GM18498 (cell line): Measurements from ENCODE around the gene WDR26.

Experiments used
- ATAC-seq: cut with Tn5 transposase; IDR thresholded peaks from one replicate; pipeline ENCODE4 v1.9.1; 2021; ENCODE audit warnings: mild to moderate bottlenecking, moderate library complexity; ENCODE audit not compliant: unreplicated experiment

The WDR26 gene

DNA sequence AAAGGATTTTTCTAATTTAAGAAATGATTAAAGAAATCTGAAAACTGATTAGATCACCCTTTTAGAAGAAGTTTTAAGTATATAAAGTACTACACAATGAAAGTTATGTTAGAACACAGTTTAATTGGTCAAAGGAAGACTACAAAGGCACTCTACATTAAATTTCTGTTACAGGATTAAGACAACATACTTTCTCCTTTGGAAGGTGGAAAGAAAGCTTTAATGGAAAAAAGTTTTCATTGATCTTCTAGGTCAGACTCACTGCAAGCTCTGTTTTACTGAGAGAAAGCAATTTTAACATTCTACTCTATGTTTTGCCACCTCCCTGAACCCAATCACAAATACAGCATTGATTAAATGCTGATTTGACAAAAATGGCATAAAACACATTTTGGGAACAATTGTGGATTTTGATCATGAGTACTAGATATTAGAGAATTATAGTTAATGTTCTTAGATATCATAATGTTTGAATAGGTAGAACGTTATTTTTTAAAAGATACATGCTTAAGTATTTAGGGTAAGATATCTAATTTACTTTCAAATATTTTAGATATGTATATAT is 32.0 kb downstream of the WDR26 start:
- ATAC-seq, result no peak

DNA sequence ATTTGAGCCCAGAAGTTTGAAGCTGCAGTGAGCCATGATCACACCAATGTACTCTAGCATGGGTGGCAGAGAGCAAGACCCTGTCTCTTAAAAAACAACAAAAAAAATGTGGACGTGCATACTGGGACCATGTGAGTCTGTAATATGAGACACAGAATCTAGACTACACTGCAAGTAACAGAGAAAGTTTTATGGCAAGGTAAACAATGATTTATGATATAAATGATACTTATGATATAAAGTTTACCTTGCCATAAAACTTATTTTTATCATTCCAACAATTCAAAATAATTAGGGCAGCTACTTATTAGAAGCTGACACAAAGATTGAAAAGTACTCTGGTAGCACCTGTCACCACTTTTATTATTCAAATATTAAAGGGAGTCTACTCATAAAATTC is 34.7 kb downstream of the WDR26 start:
- no peak for ATAC-seq

DNA sequence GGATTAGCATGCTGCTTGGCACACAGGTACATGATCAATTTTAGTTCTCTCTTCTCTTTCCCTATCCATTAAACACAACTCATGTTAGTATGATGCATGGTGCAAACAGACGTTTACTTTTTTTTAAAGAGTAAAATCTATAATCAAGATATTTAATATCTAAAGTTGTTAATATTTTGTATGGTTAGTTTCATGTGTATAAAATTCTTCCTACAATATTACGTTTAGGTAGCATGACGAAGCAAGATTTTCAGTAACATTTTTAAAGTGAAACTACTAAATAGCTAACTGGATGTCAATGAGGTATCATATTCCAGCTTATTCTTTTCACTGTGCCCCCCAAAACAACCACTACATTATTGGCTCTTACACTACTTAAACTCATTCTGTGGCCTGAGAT is 41.3 kb downstream of the WDR26 start:
- no peak for ATAC-seq

DNA sequence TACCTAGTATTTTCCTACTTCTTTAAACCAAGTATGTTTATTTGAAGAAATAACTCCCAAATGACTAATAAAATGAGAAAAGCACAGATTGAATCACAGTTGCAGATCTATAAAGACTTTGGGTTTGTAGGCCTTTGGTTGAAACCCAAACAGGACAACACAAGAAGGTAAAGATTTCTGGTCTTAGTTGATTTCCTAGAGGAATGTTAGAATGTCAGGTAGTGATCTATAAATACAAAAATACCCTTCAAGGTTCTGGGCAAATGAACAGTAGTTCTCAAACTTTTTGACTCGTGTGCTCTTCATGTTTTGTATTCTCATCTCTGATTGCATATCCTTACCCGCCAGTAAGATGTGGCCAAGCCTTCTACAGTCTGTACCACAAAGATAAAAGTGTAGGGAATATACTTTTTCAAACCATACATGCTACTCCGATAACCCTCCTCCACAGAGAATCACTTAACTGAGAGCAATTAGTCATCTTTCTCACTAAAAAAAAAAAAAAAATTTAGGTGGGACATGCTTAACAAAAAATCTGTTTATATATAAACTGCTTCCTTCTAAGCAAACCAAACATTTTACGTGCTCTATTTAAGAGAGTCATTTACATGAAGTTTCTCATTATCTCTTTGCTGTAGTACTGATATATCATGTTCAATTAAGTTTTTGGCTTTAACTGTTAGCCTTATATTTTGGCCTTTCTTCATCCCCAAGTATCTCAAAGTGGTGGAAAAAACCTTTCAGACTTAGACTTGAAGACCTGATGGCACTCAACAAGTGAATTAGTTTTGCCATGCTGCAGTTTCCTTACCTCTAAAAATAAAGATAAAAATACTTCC is 42.0 kb downstream of the WDR26 start:
- ATAC-seq, result no peak

DNA sequence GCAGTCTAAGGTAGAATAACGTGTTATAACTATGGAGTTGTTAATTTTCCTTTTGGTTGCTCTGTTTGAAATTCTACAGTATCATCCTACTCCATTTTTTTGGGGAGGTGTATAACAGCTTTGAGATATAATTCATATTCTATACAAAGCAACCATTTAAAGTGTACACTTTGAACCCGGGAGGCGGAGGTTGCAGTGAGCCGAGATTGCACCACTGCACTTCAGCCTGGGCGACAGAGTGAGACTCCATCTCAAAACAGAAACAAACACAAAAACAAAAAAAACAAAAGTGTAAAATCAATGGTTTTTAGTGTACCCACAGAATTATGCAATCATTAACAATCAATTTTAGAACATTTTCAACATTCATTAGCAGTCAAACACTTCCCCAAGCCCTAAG is 44.1 kb downstream of the WDR26 start:
- no peak for ATAC-seq

DNA sequence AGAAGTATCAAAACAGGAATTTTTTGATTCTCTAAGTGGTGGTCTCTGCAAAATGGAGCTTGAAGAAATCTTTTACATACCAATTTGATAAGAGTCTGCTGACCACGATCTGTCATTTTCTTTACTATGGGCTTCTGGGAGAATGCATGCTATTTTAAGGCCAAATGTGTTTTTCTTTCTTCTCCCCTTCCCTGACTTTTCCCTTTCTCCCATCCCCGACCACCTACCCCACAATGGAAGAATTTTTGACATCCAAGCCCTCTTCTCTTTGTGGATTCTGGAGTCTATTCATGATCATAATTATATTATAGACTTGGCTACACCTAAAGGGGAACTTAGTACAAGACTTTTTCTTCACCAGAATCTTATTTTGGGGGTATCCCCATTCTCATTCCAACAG is 46.7 kb downstream of the WDR26 start:
- no peak for ATAC-seq

DNA sequence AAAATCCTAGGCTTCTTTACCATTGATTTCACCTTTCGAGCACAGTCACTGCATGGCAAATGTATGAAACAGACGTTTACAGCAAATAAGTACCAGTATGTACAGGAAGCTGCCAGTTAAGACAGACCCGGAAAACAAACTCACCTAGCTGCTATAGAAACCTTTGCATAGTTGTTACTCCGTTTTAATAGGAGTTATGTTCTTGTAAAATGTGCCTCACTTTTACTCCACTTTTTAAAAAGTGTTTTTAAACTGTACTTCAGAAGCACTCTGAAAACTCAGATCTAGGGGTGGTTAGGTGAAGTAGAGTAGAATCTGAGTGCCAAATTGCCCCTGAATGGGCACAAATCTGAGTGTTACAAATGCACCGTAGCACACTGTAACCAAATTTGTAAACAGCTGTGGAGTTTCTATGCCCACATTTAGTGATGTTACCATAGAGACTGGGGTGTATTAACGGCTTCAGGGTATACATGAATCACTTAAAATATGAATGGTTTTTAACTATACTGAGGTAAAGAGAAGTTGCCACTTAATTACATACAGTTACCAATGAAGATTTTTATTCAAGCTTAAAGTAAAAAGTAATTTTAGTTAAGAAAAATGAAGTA is 47.2 kb downstream of the WDR26 start:
- ATAC-seq, result no peak

DNA sequence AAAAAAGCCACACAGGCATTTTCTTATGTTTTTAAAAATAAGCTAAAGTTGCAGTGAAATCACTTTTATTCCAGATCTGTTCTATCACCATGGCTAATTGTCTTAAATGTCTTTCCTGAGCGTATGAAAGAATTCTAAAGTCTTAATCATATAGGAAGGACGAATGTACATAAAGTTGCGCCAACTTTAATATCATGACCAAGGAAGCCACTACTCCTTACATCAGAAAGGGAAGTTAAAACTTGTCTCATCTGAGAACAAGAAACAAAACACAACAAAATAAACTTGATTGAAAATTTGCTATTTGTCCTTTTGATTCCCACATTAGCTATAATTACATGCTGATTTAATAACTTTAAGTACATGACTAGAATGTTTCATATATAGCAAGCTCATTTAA is 51.4 kb downstream of the WDR26 start:
- no peak for ATAC-seq

DNA sequence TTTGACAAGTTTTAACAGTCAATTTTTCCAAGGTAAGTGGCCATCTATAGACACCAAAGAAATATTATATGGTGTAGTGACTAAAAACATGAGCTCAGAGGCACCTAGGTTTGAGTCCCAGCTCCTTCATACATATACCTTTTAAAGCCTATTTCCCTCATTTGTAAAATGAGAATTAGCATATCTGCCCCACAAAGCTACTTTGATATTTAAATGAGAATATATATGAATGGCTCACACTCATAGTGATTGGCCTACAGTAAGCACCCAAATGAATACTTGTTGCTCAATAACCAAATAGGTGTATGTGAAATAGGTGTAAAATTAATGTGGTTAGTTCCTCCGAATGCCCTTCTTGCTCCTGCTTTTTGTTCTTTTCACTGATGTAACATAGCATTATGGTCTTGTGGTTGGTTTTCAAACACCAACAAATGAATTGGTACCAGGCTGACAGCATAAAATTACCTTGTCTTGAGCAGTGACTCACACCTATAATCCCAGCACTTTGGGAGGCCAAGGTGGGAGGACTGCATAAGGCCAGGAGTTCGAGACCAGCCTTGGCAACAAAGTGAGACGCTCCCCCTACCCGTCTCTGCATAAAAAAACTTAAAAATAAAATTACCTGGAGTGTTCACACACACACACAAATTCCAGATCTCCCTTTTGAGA is 52.6 kb downstream of the WDR26 start:
- ATAC-seq, result no peak

DNA sequence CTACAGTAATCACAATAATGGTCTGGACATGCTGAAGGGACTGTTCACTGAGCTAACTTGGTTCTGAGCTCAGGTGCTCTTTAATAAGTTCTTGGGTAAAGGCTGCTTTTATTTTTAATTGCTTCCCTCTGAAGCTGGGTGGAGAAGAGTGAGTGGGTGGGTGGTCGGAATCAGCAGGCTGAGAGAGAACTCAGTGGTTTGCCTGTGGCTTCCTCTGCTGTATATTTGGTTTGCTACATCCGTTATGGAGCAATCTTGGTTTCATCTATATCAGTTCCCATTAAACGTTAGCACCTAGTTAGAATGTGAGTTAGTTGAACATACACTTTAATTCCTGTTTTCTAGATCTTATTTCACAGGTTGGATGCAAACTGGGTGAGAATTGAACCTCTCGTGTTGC is 54.6 kb downstream of the WDR26 start:
- peak; percentile 59 for ATAC-seq

DNA sequence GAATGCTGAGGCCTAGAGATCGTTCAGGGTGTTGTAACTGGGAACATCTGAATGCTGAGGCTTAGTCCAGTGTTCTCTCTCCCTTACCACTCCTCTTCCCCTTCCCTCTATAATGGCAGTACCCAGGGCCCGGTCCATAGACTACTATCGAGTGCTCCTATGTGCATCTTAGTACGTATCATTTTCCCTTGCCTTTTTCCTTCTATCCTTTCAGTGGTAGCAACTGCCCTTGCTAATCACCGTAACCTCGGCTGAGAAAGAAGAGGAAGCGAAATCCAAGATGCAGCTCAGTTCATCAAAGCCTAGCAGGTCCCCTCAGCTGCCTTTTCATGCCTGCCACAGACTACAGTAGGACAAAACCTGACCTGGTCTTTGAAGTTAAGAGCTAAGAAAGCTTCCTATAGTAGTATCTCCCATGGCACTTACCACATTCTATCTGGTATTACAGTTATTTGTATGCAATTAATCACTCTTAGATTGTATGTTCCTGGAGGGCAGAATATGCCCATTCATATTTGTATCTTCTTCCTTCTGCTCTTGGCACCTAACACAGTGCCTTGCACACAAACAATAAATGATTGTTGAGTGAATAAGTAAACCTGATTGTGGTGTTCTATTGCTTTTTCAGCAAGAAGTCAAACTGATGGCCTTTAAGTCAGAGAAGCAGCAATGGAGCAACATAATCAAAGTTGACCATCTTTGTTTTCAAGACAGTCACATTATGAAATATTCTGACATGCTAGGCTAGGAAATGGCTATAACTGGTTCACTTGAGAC is 55.6 kb downstream of the WDR26 start:
- ATAC-seq, result peak; percentile 46

DNA sequence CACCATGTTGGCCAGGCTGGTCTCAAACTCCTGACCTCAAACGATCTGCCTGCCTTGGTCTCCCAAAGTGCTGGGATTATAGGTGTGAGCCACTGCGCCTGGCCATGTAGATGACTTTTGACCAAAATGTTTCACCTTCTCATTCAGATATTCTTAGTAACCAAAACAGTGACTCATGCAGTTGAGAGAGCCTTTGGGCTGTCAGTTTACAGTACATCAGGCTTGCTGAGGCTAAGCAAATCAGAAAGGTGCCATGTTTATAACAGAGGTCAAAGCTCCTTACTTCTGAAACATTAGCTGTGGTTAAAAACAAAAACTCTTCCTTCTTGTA is 57.0 kb downstream of the WDR26 start:
- ATAC-seq, result peak; percentile 70

DNA sequence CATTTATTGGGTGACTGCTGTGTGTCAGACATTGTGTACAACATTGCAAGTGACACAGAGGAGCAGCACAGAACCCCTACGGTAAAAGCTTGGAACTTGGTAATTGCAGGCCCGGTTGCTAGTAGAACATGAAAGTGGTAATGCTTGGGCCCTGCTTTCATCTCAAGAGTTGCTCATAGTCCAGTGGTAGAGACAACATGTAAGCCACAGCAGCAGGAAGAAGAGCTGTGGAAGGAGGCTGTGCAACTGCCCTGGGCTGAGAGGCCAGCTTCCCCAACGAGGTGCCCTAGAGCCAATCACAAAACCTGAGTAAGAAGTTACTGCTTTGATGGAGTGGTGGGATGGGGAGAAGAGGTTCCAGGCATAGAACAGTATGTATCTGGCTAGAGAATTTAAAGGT is 59.5 kb downstream of the WDR26 start:
- ATAC-seq, result no peak

DNA sequence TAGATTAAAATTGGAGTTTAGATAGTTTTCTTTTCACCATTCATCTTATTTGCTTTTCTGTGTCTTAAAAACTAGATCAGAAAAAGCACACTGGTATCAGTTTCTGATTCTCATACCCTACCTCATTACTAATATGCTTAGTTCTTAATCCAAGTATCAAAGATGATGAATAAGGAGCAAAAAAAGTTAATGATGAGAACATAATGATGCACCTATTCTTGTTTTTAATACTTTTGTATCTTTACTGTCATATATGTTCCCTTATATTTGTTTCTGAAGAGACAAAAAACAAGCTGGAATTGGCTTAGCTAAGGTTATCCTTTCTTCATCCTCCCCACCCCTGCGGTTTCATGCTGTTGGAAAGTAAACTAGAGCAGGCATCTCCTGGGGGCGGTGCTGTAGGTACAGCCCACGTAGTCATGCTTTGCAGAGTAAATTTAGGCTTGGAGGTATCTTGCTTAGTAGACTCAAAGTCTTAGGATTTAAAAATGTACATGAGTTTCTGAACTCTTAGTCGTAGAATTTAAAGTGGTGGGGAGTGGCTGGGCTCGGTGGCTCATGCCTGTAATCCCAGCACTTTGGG is 61.5 kb downstream of the WDR26 start:
- no peak for ATAC-seq

DNA sequence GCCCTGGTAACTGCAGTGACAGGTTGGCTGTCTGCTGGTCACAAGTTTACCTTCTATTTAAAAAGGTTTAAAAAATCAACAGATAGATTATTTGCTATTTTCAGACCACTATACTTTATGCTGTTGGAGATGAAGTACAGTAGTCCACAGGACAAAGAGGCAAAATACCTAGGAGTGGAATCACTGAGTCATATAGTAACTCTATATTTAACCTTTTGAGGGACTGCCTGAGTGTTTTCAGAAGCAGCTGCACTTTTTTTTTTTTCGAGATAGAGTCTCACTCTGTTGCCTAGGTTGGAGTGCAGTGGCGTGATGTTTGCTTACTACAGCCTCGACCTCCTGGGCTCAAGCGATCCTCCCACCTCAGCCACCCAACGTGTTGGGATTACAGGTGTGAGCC is 66.2 kb downstream of the WDR26 start:
- peak; percentile 78 for ATAC-seq

DNA sequence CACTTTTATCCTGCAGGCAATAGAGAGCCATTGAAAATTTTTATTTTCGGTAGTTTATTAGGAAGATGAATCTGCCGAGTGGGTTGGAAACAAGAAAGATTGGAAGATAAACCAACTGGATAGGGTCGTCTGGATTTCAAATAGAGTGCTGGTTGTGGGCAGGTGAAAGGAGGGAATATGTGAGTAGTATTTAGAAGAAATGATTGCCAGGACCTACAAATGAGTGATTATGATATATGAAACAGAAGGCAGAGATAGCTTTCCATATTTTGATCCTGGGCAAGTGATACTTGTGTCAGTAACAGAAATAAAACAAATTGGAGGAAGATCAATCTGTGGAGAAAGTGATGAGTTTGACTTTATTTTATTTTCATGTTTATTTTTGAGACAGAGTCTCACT is 75.4 kb downstream of the WDR26 start:
- no peak for ATAC-seq

DNA sequence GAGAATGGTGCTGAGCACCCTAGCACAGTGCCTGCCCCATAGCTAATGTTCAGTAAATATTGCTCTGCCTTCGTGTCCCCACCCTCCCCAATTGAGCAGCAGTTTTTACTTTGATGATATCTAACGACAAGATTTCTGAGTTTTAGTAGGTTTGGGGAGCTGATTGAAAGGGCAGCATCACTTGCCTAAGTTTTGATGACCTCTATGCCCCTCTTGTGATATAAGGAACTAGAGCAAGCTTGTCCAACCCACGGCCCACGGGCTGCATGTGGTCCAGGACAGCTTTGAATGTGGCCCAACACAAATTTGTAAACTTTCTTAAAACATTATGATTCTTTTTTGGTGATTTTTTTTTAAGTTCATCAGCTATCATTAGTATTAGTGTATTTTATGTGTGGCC is 76.4 kb downstream of the WDR26 start:
- no peak for ATAC-seq

DNA sequence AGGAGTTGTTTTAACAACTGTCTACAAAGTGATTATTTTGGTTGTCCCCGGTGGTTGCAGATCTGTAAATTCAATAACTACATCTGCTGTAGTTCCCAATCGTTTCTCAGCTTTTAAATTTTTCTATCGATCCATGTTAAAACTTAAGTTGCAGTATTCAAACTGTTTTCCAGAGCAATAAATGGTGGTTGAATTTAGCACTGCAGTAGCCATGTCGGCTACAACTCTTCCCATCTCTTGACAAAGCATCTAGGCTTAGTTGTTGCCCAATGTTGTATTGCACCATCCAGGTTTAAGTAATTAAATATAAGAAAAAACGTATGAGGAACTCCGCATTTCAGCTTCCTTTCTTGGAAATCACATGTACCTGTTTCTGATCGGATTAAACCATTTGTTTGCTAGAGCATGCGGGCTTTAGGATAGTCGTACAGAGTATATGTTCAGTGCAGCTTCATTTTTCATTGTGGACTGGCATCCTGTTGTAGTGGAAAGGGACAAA is 76.9 kb downstream of the WDR26 start:
- no peak for ATAC-seq

DNA sequence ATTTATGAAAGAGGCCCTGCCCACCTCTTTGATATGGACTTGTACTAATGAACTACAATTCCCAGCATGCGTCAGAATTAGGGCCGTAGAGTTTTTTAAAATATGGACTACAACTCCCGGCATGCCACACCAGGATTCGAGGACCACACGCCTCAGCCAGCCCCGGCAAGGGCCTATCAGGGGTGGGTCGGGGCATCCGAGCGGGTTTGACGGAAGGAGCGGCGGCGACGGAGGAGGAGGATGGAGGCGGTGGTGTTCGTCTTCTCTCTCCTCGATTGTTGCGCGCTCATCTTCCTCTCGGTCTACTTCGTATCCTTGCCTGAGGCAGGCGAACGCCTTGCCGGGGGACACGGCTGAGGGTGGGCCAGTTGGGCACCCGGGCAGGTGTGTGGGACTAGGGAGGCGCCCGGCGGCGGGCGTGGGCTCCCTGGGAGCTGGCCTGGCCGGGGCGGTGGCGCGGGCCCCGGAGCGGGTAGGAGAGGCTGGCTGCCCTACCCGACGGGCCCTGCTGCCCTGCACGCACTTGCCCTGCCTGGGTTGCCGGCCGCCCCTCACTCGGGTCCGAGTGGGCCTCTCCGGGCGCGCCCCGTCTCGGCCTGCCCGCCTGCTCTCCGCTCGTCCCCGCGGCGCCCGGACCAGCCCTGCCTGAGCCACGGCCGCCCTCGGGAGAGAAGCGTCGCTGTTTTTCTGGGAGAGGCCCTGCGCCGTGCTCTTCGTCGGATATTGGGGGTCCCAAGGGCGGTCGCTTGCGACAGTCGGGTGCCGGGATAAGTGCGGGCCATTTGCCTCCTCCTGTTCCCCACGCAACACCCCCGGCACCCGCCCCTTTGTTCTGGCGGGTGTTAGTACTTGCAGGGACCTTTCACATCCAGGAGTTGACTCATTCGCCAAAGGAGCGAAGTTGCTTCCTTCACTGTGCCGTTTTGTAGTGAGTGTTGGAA is 77.6 kb downstream of the WDR26 start, which contains the start of gene CNIH4:
Gene CNIH4 (plus strand): TSS at position 195 of the 941 bp plus-strand sequence. CDS start 46 bp downstream, at position 241.
- peak; percentile 98 for ATAC-seq
